HG03571 (cell line): Measurements from ENCODE around the gene SCARF2.
"Not testable (repeated sequence)": the region's sequence is repeated elsewhere in the genome, so short reads cannot be mapped to it uniquely, and the experiment has no call there.

Experiments used
- ATAC-seq: cut with Tn5 transposase; IDR thresholded peaks from one replicate; pipeline ENCODE4 v1.9.1; 2021; ENCODE audit not compliant: unreplicated experiment

The SCARF2 gene

DNA sequence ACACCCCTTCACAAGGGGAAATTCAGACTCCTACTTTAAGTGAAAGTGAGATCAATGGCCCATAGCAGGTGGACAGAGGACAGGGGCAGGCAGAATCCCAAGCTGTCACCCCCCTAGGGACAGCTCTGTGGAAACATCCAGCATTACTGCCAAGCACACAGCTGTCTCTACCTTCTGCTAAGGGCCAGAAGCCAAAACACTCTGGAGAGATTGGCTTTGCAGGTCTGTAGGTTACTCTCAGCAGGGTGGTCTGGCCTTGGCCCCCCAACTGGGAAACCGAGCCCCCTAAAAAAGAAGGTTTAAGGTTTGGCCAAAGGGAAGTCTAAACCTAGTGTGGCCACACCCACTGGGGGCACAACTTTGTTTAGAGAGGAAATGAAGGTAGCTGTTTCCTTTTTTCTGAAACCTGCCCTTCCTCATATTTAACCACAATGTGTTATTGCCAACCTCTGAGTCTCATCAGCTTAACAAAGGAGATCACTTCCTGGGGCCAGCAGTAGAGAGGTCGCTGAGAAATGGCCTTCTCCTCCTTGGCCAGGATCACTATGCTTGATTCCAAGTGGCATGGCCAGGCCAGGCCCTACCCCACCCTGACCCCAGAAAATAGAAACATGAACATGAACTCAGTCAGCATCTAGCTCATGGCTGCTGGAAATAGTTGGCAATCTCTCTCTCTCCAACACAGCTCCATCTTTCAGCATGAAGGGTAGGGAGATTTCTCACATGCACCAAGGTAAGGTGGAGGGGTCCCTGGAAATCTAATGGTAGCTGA, 25.9 kb upstream of the SCARF2 start:
- no peak for ATAC-seq

DNA sequence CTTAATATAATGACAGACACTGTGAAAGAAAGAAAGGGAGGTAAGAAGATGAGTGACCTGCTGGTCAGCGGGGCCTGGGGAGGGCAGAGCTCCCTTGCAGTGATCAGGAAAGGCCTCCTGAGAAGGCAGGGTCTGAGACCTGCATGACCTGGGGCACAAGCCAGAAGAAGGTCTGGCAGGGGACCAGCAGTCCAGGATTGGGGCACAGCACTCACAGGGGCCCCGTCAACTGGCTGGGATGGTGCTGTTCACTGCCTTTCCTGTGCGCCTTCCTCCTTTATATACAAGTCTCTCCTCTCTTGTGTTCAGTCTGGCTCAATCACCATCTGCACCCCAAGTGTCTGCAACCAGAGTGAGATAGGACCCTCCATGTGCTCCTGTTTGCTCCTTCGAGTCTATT, 22.2 kb upstream of the SCARF2 start:
- no peak for ATAC-seq

DNA sequence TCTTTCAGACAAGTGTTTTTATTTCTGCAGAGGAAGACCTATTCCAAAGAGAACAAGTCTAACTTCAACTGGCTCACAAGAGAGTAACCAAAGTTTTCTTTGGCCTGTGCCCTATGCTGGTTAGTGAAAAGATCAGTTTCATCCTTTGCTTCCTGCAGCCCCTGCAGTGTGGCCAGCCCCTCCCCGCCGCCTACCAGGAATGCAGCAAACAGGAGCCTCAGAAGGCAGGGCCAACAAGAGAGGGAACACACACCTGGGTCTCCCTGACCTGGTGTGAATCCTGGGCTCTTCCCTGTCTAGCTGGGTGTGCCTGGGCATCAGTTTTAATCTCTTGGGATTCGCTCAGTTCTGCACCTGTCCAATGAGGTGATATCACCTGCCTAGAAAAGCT, 21.5 kb upstream of the SCARF2 start:
- no peak for ATAC-seq

DNA sequence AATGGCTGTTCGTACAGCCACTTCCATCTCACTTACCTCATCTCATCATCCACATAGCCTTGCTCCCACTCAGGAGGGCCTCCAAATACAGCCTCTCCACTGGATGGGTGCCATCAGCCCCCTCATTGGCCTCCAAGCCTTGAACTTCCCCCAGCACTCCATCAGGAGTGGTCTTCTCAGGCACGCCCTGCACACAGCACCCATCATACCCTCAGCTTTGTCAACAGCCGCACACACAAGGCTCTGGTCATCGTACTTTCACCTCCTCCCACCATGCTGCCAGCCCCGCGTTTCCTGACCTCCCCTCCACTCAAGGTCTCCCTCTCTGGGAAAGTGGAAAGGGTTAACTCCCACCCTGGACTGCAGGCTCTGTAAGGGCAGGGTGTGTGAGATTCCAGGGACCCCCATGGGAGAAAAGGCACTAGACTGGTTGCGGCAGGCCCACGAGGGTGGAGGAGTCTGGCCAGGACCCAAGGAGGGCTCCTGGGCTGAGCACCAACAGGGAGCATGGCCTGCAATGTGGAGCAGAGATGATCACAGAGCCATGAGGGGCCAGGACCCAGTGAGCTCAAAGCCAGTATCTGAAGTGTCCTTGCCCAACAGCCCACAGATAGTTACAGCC, 21.0 kb upstream of the SCARF2 start:
- ATAC-seq = no peak

DNA sequence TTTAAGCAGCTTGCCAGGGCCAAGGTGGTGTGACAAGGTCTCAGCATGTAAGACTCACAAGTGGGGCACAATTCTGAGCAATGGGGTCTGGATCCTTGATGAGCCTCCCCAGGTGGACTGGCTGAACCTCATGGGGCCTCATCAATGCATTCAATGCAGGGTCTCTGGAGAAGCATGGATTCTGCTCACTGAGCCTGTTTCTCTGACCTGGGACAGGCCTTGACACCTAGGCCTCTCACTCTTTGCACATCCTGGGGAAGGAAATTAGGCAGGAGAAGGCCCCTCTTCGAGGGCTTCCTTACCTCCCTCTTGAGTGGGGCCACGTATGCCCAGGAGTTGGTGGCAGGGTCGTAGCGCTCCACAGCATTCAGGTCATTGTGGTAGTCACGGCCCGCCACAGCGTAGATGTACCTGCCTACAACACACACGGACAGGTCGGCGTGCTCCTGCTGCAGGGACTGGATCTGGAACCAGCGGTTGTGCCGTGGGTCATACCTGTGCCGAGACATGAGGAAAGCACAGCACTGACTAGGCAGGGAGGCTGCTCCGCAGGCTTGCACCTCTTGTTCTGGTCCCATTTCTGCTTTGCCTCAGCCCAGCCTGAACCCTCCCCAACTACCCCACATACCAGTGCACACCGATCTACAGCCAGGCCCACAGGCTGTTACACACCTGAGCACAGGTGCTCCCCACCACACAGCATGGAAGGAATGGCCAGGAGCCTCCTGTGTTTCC, 20.0 kb upstream of the SCARF2 start:
- ATAC-seq = no peak

DNA sequence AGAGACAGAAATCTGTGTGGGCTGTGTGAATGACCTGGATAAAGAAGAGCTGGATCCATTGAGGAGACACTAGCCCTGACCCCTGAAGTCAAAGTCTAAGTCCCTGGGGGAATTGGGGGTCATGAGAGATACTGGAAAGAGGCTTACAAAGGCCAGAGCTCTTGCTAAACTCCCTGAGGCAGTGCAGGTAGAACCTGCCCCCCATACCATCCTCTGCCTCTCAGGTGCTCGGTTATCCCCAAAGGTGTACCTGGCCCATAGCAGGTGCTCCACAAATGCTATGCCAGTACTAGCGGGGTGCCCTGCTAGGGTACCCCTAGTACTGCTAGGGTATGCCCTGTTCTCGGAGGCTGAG, 19.1 kb upstream of the SCARF2 start:
- no peak for ATAC-seq

DNA sequence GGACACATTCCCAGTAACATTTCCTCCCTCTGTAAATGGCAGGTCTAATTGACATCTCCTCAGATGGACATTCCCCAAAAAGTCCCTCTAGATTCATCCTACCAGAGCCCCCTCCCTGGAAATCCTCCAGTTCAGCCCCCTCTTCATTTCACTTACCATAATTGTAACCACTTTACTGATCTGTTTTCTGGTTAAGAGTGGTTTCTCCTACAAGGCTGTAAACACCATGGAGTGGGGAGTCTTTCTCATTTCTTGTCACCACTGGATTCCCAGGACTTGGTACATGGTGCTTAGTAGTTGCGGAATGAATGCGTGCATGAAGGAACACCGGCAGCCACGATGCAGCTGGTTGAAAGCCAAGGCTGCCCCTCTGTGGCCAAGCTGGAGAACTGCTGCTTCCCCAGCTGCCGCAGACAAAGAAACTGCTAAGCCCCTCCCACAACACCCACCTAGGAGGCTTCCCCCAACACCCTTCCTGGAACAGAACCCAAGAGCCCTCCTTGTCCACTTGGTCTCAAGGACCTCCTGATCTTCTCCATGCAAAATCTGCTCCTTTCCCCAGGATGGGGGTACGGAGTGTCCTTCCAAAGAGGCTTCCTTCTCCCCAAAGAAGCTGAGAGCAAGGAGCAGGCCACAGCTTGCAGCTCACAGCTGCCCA, 18.6 kb upstream of the SCARF2 start:
- ATAC-seq = no peak

DNA sequence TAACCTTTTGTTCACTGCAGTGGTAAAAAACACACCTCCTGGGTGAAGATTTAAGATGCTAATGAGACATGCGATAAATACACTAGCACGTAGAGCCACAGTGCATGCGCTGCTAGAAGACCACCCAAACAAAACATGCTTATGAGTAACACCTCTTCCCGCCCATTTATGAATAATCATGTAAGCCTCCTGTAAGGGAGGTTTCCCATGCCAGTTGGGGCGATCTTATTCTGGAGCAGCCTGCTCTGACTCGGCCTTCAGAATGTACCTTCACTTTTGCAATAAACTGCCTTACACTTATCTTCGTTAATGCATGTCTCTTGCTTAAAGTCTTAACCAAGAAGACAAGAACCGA, 18.1 kb upstream of the SCARF2 start:
- no peak for ATAC-seq

DNA sequence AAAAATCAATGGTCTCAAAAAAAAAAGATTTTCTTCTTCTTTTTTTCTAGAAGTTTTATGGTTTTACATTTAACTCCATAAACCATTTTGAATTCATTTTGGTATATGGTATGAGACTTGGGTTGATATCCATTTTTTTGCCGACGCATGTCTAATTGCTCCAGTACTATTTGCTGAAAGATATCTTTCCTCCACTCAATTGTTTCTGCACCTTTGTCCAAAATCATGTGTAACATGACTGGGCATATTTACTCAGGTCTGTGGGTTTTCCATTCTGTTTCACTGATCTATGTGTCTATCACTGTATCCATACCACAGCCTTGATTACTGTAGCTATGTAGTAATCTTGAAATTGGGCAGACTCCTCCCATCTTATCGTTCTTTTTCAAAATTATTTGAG, 15.6 kb upstream of the SCARF2 start:
- no peak for ATAC-seq

DNA sequence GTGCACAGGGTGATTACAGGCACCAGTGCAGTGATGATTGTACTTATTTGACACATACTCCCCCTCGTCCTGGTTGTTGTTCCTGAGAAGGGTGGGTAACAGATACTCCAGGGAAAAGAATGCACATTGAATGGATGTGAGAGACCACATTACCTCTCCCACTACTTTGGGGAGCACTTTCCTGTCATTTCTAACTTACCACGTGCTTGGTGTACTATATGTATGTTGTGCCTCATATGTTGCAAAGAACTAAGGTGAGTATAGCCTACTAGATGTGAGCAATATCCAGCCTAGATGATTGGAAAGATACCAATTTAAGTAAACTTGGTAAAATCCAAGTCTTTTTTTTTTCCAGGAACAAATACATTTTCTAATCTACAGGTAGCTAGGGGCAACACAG, 14.3 kb upstream of the SCARF2 start:
- no peak for ATAC-seq

DNA sequence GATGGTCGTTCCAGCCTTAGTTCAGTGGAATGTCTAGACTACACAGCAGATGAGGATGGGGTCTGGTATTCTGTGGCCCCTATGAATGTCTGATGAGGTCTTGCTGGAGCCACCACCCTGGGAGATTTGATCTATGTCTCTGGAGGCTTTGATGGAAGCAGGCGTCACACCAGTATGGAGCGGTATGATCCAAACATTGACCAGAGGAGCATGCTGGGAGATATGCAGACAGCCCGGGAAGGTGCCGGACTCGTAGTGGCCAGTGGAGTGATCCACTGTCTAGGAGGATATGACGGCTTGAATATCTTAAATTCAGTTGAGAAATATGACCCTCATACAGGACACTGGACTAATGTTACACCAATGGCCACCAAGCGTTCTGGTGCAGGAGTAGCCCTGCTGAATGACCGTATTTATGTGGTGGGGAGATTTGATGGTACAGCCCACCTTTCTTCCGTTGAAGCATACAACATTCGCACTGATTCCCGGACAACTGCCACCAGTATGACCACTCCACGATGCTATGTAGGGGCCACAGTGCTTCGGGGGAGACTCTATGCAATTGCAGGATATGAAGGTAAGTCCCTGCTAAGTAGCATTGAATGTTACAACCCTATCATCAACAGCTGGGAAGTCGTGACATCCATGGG, 13.6 kb upstream of the SCARF2 start:
- ATAC-seq = not testable (repeated sequence)

DNA sequence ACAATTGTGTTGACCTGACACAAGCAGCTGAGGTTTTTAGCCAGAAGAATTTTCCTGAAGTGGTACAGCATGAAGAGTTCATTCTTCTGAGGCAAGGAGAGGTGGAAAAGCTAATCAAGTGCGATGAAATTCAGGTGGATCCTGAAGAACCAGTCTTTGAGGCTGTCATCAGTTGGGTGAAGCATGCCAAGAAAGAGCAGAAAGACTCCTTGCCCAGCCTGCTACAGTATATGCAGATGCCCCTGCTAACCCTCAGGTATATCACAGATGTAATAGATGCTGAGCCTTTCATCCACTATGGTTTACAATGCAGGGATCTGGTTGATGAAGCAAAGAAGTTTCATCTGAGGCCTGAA, 12.9 kb upstream of the SCARF2 start:
- no peak for ATAC-seq

DNA sequence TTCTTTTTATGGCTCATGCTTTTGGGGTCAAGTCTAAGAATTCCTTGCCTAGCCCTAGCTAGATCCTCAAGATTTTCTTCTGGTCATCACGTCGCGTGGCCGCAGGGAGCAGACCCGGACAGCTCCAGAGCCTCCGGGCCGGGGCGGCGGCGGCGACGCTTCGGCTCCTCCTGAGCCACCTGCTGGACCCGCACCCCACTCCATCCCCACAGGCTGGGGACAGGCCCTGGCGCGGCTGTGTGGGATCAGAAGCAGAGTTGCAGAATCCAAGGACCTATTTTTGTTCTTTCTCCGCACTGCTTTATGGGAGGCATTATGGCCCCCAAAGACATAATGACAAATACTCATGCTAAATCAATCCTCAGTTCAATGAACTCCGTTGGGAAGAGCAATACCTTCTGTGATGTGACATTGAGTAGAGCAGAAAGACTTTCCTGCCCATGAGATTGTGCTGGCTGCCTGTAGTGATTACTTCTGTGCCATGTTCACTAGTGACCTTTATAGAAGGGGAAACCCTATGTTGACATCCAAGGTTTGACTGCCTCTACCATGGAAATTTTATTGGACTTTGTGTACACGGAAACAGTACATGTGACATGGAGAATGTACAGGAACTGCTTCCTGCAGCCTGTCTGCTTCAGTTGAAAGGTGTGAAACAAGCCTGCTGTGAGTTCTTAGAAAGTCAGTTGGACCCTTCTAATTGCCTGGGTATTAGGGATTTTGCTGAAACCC, 12.4 kb upstream of the SCARF2 start:
- no peak for ATAC-seq

DNA sequence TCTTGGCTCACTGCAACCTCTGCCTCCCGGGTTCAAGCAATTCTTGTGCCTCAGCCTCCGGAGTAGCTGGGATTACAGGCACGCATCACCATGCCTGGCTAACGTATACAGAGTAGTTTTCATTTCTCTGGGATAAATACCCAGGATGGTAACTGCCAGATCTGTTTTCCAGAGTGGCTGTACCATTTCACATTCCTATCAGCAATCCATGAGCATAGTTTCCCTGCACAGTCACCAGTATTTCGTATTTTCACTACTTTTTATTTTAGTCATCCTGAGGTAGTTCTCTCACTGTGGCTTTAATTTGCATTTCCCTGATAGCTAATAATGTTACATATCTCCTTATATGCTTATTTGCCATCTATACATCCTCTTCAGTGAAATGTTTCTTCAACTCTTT, 11.0 kb upstream of the SCARF2 start:
- ATAC-seq = no peak

DNA sequence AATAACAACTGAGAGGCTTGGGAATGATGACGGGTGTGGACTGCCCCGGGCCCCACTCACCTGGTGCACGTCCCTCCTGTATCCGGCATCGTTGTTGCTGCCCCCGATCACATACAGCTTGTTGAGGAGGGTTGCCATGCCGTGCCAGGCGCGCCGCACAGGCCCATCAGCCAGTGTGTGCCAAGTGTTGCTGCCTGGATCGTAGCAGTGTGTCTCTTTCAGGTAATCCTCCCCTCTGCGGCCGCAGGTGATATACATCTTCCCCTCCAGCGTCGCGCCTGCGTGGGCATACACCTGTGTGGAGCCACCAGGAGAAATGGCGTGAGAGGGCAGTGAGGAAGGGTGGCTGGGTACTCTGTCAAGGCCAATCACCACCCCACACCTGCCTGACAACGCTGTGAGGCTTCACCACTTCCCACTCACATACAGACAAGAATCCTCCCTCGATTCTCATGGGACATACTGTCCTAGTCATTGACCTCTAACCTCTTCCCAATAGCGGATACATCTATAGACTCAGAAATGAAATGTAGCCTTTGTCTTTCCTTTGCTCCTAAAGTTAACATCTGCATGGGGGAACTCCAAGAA, 8.9 kb upstream of the SCARF2 start:
- ATAC-seq = no peak

DNA sequence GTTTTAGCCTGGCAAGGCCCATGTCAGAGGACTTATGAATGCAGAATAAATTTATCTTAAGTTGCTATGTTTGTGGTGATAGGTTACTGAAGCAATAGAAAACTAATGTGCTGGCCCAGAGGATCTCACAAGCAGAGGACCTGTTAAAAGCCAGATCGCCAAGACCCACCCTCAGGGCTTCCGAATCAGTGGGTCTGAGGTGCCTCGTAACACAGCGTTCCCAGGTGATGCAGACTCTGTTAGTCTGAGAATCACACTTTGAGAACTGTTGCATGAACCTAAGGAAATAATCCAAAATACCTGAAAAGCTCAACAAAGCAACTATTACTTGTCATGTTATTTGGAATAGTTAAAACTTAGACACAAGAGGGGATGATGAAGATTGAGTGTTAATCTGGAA, 6.7 kb upstream of the SCARF2 start:
- no peak for ATAC-seq

DNA sequence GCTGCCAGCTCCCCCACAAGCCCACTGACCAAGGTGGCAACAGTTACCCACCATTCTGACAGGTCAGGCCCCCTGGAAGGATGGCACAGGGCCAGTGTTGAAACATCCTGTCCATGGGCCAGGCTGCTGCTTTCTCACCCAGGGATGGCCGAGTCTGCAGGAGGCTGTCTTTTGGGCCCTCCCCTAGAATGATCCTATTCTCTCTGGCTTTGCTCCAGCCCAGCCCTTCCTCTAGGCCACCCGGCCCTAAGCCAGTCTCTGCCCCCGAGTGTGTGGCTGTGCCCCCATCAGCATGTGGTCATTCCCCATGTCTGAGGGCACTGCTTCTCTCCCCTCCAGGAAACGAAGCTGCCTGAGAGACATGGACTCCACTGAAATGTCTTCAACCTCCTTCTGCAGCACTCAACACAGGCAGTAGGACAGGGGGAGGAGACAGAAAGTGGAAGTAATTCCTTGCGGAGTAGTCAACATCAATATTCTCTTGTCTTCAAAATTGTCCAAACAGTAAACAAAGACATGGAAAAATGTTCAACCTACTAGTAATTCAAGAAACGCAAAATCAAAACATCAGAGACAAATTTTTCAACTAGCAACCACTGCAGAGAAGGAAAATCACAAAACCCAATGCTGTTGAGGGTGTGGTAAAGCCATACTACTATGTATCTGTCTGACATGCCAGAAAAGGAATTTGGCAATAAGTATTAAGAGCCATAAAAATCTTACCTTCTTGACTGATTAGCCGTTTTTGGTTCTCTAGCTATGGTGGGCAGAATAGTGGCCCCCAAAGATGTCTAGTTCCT, 5.1 kb upstream of the SCARF2 start:
- no peak for ATAC-seq

DNA sequence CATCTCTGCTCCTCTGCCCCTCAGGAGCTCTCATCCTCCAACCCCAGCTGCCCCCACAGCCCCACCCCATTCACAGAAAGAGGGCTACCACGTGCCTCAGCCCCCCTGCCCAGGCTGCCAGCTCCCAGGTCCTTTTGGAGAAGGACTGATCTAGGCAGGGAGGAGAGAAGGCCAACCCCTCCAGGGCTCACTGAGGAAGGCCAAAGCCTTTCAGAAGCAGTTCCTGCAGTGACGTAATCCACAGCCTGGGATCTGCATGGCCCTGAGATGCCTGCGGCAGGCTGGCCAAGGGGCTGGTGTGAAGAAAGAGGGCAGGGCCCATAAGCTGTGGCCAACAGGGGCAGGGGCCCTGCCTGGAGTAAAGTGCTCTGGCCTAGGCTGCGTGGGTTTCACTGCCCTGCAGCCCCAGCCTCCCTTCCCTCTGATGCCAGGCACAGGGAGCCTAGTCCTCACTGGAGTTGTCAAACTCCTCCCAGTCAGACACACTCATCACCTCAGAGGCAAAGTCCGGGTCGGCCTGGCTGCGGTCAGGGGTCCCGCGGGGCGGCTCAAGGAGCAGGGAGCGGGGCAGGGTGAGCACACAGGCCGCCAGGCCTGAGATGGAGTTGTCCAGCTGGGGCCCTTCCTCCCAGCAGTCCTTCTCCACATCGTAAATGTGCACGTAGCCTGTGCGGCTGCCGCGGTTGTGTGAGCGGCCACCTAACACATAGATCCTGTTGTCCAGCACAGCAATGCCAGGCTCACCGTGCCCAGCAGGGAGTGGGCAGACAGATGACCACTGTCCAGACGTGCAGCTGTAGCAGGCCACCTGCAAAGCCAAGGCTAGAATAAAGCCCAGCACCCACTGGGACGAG, 4.2 kb upstream of the SCARF2 start:
- no peak for ATAC-seq
